PC-9 (cell line): Measurements from ENCODE around the gene RALB.

Experiments used
- CTCF ChIP-seq: fragments of 200-600 bp; sonication (generic); conservative IDR thresholded peaks from 2 replicates; pipeline ENCODE4 v1.6.1; 2017; ENCODE audit warnings: mixed run types, antibody characterized with exemption, mild to moderate bottlenecking, moderate library complexity
- EZH2 ChIP-seq: fragments of 200-600 bp; sonication (generic); IDR thresholded peaks from 2 replicates; pipeline ENCODE4 v1.8.0; 2017; ENCODE audit warnings: antibody characterized with exemption, low read depth

- TF ChIP-seq CTCF (no peak), EZH2 (no peak)
These were observed 20.3 kb downstream of the RALB start for GRCh38 chr2:120272763-120273481.
